Muscle of arm (tissue), 12 donors: ENCODE data around the gene ATP6V0D1. TPM values are rescaled to one million over a fixed set of nuclear protein-coding genes. Genes with fewer than 3 reads are reported as not detected.

Experiments
- DNase-seq: peaks from one replicate; pipeline ENCODE4 v3.0.0-alpha.2; 2013
- polyA plus RNA-seq, 12 donors: library from polyadenylated mRNA; unstranded; fragments of 120-200 nt; gene quantifications; one replicate each; pipeline ENCODE4 v1.2.1, GENCODE V29; 2013; ENCODE audit not compliant: insufficient read length in 12 of 12

Gene ATP6V0D1
- polyA plus RNA-seq, 12 donors, result 44.5 to 67.3 (median 55.4) TPM; not detected in 1

DNA sequence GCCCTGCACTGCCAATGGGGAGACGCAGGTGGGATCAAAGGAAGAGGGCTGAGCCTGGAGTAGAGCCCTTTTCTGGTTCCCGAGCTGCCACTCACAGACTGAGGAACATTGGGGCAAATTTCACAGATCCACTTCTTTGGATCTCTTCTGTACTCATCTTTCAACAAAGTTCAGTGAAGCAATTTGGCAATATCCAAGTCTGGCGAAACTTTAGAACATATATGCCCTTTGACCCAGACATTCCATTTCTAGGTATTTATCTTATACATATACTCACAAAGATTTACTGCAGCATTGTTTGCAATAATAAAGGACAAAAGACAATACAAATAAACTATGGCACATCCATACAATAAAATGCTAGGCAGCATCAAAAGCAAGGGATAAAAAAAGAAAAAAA lies 69.6 kb downstream of the ATP6V0D1 start:
- DNase-seq, result no peak

DNA sequence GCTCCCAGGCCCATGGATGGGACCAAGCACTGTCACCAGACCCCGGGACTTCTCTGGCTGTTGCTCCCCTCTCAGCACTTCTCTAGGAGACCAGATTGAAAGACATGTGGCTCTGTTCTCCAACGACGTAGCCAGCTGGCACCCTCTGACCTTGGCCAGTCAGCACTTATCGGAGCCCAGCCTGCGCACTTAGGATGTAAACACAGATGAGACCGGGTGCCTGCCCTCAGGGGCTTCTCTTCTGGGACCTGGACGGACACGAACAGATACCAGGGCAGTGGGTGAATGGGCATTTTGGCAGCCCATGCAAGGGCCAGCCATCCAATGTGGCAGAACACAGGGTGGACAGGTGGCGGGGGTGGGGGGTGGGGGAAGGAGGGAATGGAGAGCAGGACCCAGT lies 71.3 kb downstream of the ATP6V0D1 start:
- no peak for DNase-seq

- no peak for DNase-seq
These were observed 73.0 kb downstream of the ATP6V0D1 start for GRCh38 chr16:67407788-67408452.

- no peak for DNase-seq
These were observed 73.7 kb downstream of the ATP6V0D1 start for GRCh38 chr16:67407176-67407787.

DNA sequence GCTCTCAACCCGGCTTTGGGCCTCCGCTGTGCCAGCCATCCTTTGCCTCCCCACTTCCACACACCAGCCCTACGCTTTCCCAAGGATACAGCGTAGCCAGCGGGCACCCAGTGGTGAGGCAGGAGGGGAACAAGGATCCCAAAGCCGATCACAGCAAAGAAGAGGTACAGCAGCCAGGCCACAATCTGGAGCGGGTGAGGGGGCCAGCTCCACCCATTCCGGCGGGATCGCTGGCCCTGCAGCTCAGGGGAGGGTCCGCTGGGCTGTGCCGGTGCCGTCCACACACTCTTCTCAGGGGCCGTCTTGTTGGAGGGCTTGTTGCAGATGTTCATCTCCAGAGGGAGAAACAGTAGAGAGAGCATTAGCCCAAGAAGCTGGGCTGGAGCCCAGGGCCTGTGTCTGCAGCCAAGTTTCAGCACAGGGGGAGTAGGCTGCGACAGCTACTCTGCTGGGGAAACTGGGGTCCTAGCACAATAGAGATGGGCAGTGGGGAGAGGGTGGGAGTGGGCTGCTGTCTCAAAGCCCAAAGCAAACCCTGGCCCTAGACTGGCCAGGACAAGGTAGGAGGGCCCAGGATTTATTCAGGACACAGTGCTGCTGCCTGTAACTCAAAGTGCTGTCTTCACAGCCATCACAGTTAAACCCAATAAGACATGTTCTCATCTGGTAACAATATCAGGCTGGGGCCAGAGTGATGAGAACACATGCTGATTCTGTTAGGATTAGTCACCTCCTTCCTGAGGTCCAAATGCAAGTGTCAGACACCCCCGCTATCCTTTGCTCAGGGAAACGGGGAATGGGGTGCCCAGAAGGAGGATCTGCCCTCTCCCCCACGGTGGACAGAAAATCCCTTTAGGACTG lies 74.6 kb downstream of the ATP6V0D1 start:
- peak; percentile 91 for DNase-seq

GRCh38 chr16:67405336-67405735 lies 75.6 kb downstream of the ATP6V0D1 start:
- no peak for DNase-seq

- no peak for DNase-seq
These were observed 76.2 kb downstream of the ATP6V0D1 start for GRCh38 chr16:67404740-67405226.

DNA sequence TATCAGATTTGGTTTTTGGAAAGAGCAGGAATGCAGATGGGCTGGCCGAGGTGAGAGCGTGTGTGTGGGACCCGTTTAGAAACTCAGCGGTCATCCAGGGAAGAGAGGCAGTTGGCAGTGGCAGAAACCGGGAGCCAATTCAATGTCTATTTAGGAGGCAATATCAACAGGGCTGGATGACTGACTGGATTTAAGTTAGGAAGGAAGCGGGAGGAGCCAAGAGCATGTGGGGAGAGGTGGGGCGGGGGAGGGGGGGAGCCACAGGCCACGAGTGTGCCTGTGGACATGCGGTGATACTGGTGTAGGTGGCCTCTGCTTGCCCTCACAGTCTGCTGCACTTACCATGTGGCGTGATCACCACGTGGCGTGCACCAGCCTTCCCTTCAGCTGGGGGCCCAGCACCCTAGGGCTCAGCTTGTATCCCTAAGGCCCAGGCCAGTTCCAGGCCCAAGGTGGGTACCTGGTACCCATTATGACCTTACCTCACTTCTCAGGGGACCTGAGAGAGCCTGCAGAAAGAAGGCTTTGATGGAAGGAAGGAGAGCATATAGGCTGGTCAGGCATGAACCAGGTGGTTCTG lies 76.9 kb downstream of the ATP6V0D1 start:
- DNase-seq, result no peak

DNA sequence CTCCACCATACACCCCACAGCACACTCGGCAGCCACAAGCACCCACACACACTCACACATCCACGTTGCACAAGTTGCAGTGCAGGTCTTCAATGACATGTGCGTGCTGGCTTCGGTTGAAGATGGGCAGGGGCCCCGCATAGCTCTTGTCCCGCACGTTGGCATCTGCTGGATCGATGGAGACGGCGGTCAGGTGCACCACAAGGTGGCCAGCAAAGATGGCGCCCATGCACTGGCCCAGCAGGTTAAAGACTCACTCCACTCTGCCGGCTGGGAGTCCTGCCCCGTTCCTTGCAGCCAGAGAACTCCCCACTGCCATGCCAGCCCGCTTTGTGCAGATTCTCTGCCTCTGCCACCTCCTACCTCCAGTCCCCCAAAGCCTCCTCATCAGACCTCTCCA lies 80.1 kb downstream of the ATP6V0D1 start:
- DNase-seq, result no peak

DNA sequence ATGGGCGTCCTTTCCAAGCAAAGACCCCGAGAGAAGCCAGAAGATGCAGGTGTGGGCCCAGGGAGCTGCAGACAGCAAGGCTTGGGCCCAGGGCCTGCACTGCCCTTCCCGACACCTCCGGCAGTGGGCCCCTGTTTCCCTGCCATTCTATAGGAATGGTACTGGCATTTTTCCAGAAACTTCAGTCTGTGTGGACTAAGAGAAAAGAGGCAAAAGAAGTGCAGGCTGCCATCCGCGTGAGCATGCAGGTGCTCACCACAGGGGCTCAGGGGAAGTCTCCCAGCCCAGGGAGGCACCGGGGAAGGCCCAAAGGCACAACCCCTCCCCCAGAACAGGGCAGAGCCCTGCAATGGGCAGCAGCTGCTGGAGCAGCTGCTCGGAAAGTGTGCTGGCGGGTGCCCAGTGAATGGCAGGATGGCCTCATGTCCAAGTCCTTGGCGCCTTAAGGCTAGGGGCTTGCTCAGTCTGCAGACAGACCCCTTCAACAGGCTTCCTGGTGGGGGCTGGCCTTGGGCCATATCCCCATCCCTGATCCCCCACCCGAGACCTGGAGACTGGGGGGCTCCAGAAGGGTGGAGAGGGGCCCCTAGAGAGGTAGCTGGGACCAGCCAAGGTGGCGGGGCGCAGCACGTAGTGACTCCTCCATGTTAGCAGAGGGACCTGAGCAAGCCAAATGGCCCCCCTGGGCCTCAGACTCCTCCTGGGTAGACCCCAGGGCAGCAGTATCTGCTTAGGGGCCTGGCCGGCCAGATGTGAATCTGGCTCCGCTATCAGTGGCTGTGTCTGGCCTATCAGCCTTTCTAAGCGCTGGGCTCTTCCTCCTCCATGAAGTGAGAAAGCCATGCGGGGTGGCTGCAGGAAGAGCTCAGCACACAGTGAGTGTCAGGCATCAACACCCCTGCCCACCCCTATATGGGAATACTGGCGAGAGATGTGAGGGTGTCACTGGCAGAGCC lies 80.9 kb downstream of the ATP6V0D1 start:
- no peak for DNase-seq

GRCh38 chr16:67399218-67399733 lies 81.7 kb downstream of the ATP6V0D1 start:
- peak; percentile 68 for DNase-seq

- DNase-seq, result no peak
These were observed 82.3 kb downstream of the ATP6V0D1 start for GRCh38 chr16:67398546-67399217.

GRCh38 chr16:67397812-67398545 lies 83.0 kb downstream of the ATP6V0D1 start:
- no peak for DNase-seq

- no peak for DNase-seq
These were observed 83.7 kb downstream of the ATP6V0D1 start for GRCh38 chr16:67397036-67397801.

DNA sequence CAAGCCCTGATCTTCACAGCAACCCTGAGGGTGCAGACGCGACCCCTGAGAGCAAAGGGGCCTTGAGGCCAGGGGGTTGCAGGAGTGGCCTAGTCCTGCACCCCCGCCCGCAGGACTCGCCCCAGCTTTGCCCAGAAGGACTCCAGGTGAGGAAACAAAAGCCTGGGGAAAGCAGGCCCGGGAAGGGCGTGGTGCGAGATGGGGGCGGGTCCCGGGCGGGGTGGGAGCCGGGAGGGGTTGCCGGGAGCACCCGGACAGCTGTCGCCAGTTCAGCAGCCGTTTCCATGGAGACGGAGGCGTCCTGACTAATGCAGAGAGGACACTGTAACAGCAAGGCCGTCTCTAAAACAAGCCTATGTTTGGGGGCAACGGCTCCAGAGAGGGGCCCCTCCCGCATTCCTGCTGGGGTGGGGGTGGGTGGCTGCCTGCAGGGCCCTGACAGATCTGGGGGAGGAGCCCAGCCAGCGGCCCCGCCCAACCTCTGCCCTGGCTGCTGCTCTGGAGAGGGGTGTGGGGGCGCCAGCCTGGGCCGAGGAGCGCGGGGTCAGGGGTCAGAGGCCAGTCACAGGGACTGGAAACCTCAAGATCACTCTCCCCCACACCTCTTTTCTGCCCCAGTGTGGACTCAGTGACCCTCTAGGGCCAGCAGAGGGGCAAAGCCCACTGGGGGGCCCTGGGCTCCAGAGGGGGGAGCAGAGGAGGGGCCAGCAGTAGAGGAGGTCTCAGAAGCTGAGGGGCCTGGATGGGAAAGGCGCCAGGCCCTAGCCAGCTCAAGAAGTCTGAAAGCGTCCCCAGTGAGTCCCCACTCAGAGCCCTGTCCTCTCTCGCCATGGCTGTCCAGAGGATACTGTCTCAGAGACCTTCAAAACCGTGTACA lies 84.6 kb downstream of the ATP6V0D1 start:
- DNase-seq, result peak; percentile 89

DNA sequence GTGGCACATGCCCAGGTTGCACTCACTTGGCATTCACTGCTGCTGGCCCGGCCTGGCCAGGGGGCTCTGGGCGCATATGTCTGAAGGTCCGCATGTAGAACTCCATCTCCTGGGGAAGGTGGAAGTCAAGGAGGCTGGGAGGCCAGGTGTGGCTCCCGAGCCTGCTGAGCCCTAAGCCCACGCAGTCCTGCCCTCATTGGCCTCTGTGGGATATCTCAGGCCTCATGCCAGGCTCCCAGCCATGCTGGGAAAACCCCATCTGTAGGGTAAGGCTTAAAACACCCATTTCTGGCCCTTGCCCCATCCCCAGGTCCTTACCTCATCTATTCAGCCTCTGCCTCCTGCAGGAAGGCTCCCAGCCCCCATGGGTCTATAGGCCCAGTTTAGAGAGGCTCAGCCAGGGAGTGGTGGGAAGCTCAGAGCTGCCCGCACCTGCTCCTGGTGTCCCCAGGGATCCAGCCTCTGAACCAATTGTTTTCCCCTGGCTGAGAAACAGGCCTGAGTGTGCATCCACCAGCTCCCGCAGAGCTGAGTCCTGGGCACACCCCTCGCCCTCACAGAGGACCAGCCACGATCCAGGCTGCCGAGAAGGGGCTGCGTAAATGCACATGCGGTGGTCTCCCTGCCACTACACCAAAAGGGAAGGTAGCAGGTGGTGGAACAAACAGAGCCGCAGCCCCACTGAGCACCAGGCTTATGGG lies 85.3 kb downstream of the ATP6V0D1 start:
- DNase-seq, result no peak

DNA sequence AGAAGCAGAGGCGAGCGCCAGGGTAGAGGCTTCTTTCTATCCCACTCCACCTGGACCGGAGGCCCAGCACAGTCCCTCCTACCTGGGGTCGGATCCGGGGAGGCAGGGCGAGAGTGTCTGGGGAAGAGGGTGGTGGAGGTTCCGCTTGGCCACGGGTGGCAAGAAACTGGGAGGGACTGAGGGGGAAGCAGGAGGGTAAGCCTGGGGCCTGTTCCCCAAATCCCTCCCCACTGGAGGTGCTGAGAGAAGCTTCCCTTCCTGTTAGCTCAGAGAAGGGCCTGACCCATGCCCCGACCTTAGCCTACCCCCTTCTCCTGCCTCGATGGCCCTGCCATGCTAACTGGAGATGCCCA lies 85.9 kb downstream of the ATP6V0D1 start:
- no peak for DNase-seq
